Right forelimb (tissue), 1 donor: ENCODE results near the gene STT3B.

Experiments used
- DNase-seq: peaks from one replicate; pipeline ENCODE4 v3.0.0-alpha.2; 2018

The STT3B gene

DNA sequence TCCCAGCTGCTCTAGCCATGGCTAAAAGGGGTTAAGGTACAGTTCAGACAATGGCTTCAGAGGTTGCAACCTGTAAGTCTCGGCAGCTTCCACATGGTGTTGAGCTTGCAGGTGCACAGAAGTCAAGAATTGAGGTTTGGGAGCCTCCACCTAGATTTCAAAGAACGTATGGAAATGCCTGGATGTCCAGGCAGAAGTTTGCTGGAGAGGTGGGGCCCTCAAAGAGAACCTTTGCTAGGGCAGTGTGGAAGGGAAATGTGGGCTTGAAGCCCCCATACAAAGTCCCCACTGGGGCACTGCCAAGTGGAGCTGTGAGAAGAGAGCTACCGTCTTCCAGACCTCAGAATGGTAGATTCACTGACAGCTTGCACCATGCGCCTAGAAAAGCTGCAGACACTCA is 73.7 kb downstream of the STT3B start:
- no peak for DNase-seq

DNA sequence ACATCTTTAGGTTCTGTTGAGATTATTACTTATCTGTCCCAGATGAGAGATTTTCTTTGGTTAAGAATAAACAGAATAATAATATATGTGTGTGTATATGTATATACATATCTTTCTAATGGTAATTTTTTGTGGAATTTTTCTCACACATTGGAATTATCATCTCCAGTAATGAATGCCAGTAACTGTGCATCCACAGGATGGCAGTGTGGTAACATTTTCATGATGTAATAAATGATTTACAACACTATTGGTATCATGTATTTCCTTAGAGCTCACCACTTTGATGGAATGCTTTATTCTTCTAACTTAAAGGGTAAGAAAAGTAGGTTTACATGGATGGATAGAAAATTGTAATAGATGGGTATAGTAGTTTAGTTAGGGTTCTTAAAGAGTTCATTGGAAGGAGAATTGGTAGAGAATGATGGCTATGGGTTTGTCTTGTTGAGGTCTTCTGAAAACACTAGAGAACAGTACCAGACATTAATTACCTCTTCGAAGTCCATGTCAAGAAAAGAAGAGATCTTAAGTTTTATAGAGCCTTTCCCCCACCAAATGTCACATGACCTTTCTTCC is 78.1 kb downstream of the STT3B start:
- no peak for DNase-seq

DNA sequence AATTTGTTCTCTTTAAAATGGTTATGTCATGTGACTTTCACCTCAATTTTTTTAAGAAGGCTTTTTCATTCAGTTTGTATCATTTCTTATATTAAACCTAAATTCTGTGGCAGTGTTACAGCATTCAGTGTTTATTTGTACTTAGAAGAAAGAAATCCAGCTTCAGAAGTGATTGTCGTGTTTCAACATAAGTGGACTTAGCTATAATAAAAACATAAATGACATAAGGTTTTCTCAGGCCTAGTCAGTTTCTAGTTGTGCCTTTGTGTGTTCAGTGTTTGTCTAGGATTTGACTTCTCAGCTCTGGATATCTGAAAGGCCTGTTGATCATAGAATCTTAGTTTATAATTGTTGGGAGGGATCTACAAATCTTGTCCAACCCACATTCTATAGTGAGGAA is 80.5 kb downstream of the STT3B start:
- no peak for DNase-seq

DNA sequence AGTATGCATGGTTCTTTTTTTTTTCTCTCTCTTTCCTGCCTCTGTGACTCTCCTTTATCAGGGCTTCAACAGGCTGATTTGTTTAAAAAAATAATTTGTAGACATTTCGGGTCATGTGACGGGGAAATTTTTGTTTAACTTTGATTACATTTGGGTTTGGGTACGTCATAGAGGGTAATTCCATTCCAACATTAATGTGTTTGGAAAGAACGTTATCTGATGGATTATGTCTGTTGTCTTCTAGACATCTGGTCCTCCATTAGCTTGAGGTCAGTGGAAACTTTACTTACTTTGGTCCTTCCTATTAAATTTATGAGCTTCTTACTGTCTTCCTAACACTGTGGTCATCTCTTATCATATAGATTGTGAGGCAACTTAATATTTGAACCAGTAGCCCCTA is 80.9 kb downstream of the STT3B start:
- DNase-seq = no peak

DNA sequence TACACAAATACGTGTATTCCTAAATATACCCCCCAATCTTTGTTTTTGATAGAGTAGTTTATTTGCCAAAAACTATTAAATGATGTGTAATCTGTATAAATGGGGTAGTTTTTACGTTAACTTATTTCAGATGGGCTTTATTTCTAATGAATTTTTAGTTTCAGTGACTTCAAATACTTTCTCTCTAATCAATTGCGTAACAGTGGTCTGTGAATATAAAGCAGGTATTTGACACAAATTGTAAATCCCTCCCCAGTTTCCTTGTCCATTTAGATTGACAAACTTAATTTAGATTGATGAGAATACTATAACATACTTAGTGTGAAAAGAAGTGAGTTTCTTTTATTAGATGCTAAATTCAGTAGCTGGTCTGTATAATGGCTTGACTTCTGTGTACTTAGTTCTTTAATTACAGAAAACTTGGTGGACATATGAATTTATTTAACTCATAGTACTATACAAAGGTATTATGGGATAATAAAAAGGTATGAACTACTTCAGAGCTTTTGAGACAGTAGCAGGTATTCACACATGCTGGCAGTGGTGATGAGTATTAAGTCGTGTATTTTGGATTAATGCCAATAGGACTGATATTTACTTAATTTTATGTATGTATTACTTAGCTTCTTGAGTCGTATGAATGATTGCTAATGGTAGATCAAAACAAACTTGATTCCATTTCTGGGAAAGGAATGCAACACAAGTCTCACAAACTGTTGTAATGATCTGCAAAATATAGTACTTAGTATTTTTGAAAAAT is 81.6 kb downstream of the STT3B start:
- DNase-seq = no peak

DNA sequence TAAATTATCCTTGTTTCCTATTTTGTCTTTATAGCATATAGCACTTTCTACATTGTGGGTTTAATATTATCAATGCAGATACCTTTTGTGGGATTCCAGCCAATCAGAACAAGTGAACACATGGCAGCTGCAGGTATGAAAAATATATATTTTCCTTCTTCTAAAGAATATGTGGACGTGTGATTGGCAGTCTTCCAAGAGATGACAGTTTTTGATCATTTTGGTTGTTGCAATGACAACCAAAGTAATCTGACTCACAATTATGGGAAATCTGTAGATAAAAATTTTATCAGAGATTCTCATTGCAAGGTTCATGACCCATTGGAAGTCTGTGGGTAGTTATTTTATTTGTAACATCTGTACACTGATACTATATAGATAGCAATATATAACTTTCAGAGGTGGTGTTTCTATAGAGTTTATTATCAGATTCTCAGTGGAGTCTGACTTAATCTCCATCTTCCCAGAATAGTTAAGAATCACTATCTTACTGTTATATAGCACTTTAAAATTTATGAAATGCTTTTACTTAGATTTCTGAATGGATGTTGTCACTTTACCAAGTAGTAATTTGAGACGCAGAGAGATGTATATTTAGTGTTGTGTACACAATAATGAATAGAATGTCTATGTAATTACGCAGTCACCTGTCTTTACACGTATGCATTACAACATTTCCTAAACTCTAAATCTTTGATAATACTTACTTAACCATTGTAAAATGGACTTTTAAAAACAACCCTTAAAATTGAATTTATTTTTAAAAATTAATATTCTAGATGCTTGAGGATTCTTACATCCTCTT is 82.5 kb downstream of the STT3B start:
- no peak for DNase-seq

DNA sequence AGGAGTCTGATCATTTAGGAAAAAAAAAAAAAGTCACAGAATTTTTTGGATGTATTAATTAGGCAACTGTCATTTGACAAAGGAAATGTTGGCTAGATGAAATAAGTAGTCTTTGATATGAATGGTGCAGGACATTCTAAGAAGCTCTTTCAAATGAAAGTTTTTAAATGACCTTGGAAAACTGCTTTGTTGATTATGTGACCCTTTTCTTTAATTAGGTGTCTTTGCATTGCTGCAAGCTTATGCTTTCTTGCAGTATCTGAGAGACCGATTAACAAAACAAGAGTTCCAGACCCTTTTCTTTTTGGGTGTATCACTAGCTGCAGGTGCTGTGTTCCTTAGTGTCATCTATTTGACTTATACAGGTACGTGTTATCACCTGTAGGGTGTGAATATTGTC is 84.0 kb downstream of the STT3B start:
- DNase-seq = no peak

DNA sequence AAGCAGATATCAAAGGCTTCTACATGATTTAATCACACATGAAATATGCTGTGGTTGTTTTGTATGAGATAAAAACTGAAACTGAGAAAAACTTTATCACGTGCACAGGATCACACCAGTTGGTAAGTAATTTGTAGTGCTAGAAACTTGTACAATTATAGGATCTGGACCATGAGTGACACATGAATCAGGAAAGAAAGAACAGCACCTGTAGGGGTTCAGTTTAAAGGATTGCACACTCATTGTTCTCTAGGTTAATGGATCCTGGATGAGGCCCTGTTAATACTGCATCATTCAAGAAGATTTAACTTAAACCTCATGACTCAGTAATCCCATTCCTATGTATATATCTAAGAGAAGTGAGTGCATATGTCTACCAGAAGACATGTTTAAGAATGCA is 87.9 kb downstream of the STT3B start:
- DNase-seq = no peak

DNA sequence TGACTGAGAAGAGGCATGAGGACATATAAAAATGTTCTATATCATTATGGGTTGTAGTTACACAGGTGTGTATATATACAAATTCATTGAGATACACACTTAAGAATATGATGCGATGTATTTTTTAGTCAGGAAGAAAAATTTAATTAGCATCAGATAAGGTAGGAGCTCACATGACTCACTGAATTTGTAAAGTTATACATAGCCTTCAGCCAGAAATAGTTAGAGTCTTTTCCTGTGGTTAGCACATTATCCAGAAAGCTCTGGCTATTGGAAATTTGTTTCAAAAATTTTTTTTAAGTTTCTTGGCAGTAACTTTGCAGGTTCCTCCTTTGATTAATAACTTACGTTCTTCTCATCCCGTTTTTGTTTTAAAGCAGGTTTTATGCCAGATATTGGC is 88.6 kb downstream of the STT3B start:
- no peak for DNase-seq

DNA sequence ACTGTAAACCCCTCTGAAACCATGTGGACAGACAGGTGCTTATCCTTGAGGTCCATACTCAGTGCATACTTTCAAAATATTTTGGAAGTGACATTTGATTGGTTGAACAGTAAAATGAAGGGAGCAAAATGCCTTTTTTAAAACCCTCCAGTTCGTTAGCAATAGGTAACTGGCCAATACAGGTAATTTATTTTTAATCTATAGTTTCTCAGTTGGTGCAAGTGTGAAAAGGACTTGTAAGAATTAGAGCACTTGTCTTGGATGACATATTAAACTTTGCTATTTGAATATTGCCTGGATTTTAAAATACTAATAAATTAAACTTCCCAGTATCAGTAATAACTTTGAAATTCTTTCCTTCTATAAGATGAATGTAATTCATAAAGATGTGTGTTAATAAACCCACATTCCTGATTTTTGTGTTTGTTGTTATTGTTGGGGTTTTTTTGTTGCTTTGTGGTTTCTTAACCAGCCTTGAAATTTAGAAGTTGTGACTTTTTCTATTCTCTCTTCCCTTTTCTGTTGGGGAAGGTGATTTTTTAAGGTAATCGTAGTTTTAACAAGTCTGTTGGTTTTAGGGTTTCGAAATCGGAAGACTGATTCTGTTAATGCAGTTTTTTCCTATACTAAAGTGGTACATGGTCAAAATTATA is 90.0 kb downstream of the STT3B start:
- DNase-seq = no peak

DNA sequence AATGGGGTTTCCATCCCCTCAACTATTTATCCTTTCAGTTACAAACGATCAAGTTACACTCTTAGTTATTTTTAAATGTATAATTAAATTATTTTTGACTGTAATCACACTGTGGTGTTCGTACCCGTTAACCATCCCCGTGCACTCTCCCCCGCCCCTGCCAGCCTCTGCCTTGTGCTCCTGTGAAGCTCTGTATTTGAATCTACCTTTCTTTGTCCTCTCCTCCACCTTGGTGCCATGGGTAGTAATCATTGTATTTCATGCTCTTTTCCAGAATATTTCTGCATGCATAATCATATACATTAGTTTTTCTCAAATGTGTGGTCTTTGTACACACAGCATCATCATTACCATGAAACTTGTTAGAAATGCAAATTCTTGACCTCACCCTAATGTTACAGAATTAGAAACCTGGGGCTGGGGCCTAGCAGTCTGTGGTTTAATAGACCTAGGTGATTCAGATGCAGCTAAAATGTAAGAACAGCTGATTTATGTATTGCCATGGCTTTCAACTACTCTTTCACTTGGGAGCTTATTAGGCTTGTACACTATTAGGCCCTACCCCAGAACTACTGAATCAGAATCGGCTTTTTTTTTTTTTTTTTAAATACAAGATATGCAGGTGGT is 91.5 kb downstream of the STT3B start:
- no peak for DNase-seq

DNA sequence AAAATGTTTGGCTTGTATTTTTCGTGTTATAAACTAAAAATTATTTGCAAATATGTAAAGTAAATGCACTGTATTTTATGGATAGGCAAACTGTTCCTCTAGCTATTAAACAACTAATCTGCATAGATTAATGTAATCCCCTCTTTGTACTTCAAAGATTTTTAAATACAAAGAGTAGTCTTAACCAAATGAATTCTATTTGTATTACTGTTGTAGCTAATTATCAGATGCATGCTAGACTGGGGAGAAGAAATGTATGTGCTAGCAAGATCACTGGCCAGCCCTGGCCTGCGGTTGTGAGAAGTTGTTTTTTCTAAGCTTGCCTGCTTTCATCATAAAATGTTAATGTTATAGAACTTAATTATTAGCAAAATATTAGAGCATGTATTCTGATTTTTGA is 92.6 kb downstream of the STT3B start:
- DNase-seq = no peak

DNA sequence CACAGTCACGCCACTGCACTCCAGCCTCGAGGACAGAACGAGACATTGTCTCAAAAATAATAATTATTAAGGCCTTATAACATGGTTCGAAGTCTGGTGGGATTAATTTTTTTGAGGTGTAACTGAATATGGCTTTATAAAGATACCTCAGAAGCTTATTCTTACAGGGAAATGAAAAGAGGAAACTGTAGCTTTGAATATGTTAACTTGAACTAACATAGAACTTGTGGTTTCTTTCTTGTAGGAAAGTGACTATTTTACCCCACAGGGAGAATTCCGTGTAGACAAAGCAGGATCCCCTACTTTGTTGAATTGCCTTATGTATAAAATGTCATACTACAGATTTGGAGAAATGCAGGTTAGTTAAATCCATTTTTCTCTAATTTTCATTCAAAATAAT is 96.3 kb downstream of the STT3B start:
- no peak for DNase-seq

DNA sequence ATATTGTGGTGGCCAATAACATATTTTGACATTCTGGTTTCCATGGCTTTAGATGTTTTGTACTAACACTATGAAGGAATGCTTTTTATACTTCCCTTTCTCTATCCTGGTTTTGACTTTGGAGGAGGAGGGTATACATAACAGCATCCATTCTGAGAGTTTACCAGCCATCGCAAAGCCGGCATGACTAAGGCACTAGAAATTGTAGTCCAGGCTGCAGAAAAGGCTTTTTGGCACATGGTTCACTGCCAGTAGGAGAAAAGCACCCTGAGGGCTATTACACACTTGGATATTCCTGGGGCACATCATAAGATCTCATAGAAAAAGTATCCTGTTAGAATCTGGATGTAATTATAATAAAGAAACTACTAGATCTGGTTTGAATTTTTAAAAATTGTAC is 101.8 kb downstream of the STT3B start:
- DNase-seq = no peak

DNA sequence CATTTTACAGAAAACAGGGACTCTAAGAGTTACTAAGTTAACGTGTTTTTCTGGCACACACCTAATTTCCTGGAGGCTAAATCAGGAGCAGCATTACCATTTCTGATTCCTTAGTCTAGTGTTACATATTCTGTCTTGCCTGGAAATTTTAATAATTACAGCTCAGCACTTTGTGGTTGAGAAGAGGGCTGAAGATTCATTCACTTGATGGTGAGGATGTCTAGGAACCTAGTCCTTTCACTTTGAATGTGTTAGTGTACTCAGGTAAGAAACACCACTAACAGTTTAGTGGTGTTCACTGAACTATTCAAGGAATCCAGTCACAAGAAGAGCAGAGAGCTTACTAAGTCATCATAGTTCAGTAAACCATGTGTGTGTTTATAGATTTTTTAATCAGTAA is 102.8 kb downstream of the STT3B start:
- DNase-seq = no peak

DNA sequence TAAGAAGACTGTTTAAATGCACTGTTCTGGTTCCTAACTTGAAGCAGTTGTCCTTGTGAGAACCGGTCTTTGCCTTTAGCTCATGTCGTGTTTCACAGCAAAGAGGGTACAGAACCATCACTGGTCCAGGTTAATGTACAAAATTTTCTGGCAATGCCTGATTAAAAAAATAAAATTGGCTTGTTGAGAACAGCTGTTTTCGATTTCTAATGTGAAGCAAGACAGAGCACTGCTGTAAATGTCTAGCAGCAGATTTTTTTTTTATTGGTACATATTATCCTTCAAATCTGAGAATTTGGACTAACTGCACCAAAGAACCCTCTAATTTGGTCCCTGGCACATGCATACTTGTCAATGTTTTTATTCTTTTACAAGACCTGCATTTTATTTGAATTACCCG is 103.3 kb downstream of the STT3B start:
- no peak for DNase-seq

DNA sequence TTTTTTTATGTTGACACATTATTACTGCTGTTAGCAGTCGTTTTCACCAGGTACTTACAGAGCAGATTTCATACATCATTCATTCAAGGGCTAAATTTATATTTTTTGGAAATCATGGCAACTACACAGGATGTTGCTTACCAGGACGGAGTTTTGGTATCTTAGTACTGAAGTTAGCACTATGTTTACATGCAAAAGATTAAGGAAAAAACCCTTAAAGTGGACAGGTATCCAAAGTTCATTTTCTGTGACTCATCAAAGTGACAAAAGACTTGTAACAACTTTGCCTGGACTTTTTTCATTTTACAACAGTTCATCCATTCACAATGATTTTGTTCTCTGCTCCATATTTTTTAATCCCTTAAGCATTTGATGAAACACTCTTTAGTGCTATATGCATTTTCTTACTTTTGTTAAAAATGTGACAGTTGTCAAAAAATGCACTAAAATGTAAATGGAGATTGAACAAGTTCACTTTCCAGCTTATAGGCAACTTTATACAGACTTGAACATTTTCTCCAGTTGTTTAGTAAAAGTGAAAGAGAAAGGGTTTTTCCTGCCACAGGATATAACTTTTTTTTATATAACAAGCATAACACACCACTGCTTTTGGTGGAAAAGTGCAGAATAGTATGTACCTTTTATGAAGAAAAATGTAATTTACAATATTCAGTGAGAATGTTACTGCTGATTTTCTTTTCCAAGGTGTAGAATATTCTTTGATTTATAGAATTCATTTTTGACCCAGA is 104.1 kb downstream of the STT3B start:
- no peak for DNase-seq

DNA sequence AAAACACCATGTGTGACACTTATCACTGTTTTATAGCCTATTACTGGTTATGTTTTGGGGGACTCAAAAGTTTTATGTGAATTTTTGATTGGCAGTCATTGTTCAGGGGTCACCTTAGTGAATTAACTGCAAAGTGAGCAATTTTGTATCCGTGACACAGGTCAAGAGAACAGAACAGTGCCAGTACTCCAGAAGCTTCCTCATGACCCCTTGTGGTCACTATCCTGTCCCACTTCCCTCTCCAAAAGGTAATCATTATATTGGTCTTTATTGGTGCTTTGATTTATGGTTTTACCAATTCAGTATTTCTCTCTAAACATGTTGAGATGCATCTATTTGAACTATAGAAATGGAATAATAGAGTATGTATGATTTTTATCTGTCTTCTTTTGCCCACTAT is 107.1 kb downstream of the STT3B start:
- DNase-seq = no peak

DNA sequence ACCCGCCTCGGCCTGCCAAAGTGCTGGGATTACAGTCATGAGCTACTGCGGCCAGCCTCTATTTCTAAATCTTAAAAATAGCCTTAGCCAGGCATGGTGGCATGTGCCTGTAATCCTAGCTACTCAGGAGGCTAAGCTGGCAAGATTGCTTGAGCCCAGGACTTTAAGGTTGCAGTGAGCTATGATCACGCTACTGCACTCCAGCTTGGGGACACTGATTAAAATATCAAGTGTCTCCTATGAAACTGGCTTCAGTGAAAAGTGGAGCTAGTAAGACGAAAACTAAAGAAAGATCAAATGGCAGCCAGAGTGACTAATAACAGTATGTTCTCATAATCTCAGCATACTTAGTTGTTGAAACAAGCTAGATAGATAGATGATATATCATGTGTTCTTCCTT is 112.5 kb downstream of the STT3B start:
- no peak for DNase-seq

DNA sequence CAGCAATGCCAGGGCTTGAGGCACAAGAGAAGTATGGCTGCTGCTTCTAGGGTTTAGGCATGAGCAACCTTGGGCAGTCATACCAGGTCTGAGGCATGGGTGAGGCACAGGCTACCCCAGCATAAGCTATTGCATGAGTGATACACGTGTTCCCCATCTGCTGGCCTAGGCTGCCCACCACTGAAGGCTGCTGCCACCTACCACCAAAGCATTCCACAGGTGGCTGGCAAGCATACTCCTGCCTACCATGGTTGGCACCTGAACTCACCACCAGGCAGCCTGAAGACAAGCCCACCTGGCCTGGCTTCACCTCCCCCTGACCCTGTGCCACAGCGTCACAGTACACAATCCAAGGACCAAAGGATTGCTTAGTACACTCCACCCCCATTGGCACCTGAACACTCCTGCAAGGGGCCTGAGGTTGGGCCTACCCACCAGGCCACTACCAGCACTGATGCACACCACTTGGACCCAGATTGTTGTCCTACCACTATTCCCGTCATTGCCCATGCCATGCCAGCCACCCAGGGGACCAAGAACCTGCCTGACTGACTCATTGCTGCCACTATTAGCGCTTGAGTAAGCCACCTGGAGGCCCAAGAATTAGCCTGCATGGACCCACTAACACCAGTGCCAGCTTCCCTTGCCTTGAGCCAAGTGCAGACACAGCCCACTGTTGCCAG is 115.7 kb downstream of the STT3B start:
- DNase-seq = no peak

DNA sequence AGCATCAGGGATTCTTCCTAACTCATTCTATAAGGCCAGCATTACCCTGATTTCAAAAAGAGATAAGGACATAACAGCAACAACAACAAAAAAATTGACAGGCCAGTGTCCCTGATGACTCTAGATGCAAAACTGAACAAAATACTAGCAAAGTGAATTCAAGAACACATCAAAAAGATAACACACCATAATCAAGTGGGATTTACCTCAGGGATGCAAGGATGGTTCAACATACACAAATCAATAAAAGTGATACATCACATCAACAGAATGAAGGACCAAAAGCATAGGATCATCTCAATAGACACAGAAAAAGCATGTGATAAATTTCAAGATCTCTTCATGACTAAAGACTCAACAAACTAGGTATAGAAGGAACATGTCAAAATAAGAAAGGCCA is 119.6 kb downstream of the STT3B start:
- no peak for DNase-seq

DNA sequence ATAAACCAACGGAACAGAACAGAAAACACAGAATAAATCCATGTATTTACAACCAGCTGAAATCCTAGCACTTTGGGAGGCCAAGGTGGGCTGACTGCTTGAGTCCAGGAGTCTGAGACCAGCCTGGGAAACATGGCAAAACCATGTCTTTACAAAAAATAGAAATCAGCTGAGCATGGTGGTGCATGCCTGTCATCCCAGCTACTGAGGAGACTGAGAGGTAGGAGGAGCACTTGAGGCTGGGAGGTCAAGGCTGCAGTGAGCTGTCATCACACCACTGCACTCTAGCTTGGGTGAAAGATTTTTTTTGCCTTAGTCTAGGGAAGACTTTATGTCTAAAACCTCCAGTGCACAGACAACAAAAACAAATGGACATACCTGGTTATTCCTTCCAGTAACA is 120.7 kb downstream of the STT3B start:
- DNase-seq = no peak
